Heart right ventricle (tissue), 16 donors: ENCODE measurements around the gene WNT5B. TPM values are rescaled to one million over a fixed set of nuclear protein-coding genes. Genes with fewer than 3 reads are reported as not detected.

Experiments used
- ATAC-seq, 8 donors: fragments of 200-7000 bp; cut with Tn5 transposase; one replicate each; pipeline ENCODE4 v1.9.1; 2020; ENCODE audit warnings: mild to moderate bottlenecking in 8 of 8, moderate library complexity in 8 of 8, moderate number of reproducible peaks in 1 of 8
- DNase-seq, 2 donors: peaks; one replicate each; pipeline ENCODE4 v3.0.0-alpha.2; 2020
- H3K27ac ChIP-seq, 10 donors: fragments of 200-600 bp; sonication (generic) in 2 of 10; one replicate each; pipeline versions ENCODE4 v1.5.0 to v1.8.0; 2020 to 2022; ENCODE audit warnings: mild to moderate bottlenecking in 3 of 10
- H3K27me3 ChIP-seq, 7 donors: fragments of 200-600 bp; one replicate each; pipeline ENCODE4 v1.8.0; 2021 to 2022; ENCODE audit warnings: mild to moderate bottlenecking in 2 of 7
- H3K36me3 ChIP-seq, 9 donors: fragments of 200-600 bp; sonication (generic) in 1 of 9; one replicate each; pipeline versions ENCODE4 v1.5.0 to v1.8.0; 2020 to 2022; ENCODE audit warnings: mild to moderate bottlenecking in 2 of 9
- H3K4me1 ChIP-seq, 9 donors: fragments of 200-600 bp; sonication (generic) in 1 of 9; one replicate each; pipeline versions ENCODE4 v1.5.0 to v1.8.0; 2020 to 2022; ENCODE audit warnings: mild to moderate bottlenecking in 4 of 9
- H3K4me3 ChIP-seq, 10 donors: fragments of 200-600 bp; sonication (generic) in 2 of 10; one replicate each; pipeline versions ENCODE4 v1.5.0 to v1.8.0; 2020 to 2022; ENCODE audit warnings: mild to moderate bottlenecking in 7 of 10, moderate library complexity in 2 of 10
- H3K9me3 ChIP-seq, 11 donors: fragments of 200-600 bp in 10 of 11; sonication (generic) in 2 of 11; one replicate each; pipeline versions ENCODE4 v1.5.0 to v1.8.0; 2013 to 2022; ENCODE audit warnings: mild to moderate bottlenecking in 2 of 11, control low read depth in 1 of 11, moderate library complexity in 1 of 11
- CTCF ChIP-seq, 9 donors: fragments of 200-600 bp; sonication (generic) in 2 of 9; IDR thresholded peaks; one replicate each; pipeline versions ENCODE4 v1.5.0 to v1.8.0; 2021 to 2022; ENCODE audit warnings: antibody characterized with exemption in 9 of 9, mild to moderate bottlenecking in 5 of 9, moderate library complexity in 1 of 9
- WGBS, 2 donors: extraction: QIAGEN DNeasy Blood & Tissue Kit; methylation state at CpG; one replicate each; pipeline ENCODE4 v1.1.7; 2013; ENCODE audit warnings: inconsistent platforms in 1 of 2; 5-methylcytosine and 5-hydroxymethylcytosine counted together
- intact Hi-C, 10 donors: fragments of 100-400 bp; cut with DNase I; formaldehyde crosslinking; loops; one replicate each; pipeline versions ENCODE4 v1.11.1 to v1.14.2; 2022
- polyA plus RNA-seq, 2 donors: library from polyadenylated mRNA; stranded (reverse); fragments of 200-250 nt; gene quantifications; one replicate each; pipeline ENCODE4 v1.2.3, GENCODE V29; 2013
- total RNA-seq, 10 donors: library from RNA; stranded (reverse); fragmentation: NEBNext Ultra II Directional in 3 of 10; extraction: Animal tissue kit (Norgen Biotek cat#: 25700) in 3 of 10; gene quantifications; one replicate each; pipeline versions ENCODE4 v1.2.1 to v1.2.4, GENCODE V29; 2021 to 2023
- donor health status: Arrhythmogenic right ventricular cardiomyopathy.
- donor health status: ischemic (EF 13 %, LVEDD 7.1; RV severe dilation, severe dysfunction).
- donor health status: healthy with polysubstance abuse.
- donor health status: DM: no; HTN: yes; CAD: no.
- donor health status: DM: no; HTN: no; CAD: no.
- donor health status: ischemic (EF 25% LVEDD 6.9; RV normal size, moderate dysfunction).
- donor health status: ischemic (EF 25% LVEDD 5.7; RV mildly dilated, moderate dysfunction).
- donor health status: healthy.
- donor health status: DM: yes; HTN: yes; CAD: no.
- donor health status: Ischemic cardiomyopathy.
- donor health status: ischemic (EF 35%, LVEDD 5.7; RV mildly dilated, moderate dysfunction).
- donor health status: nonischemic (EF 11% LVEDD 7.7; RV severe dilation, severe dysfunction).
- donor health status: DM: yes; HTN: yes; CAD: no.
- donor health status: PGD.
- donor health status: ischemic (EF 29% LVEDD 5.4; RV normal size, mild dysfunction).
- donor health status: nonischemic (EF 23%, LVEDD 6.1; RV moderate dilation, normal function).

WNT5B gene
- total and polyA plus RNA-seq, 12 donors, result 0.34 to 2.5 (median 1.6) TPM

GRCh38 chr12:1619159-1619558 lies 9.9 kb upstream of the WNT5B start:
- WGBS, 2 donors, result 85 to 86% methylated on average over 4 of the region's 4 CpGs
- TF ChIP-seq CTCF (IDR thresholded peaks at IDR 0.05), result no peak
- H3K27ac ChIP-seq, result peak overlapping the region in 1 of 10 donors; percentile 64
- no peak for DNase-seq
- H3K4me1 ChIP-seq, result peaks cover 0 to 48% (median 0%) of the 10 kb centered on the region in 9 donors
- intact Hi-C loops, result no loop called here
- no peaks in the 10 kb centered on the region for H3K27me3 ChIP-seq
- no peaks in the 10 kb centered on the region for H3K36me3 ChIP-seq
- H3K9me3 ChIP-seq, result no peaks in the 10 kb centered on the region
- ATAC-seq, result no peak
- H3K4me3 ChIP-seq, result no peak overlapping the region

GRCh38 chr12:1619587-1619986 lies 9.4 kb upstream of the WNT5B start:
- Histone ChIP-seq H3K27ac (peak overlapping the region in 1 of 10 donors; percentile 64), H3K4me3 (no peak overlapping the region), H3K4me1 (peaks cover 0 to 48% (median 0%) of the 10 kb centered on the region in 9 donors), H3K36me3 (no peaks in the 10 kb centered on the region), H3K9me3 (no peaks in the 10 kb centered on the region), H3K27me3 (no peaks in the 10 kb centered on the region)
- peak in 6 of 8 donors; percentile 36 to 74 (median 52) for ATAC-seq
- 58 to 66% methylated on average over 8 of the region's 8 CpGs for WGBS, 2 donors
- DNase-seq, result peak in 1 of 2 donors; percentile 53
- intact Hi-C loops, result no loop called here
- TF ChIP-seq CTCF (IDR thresholded peaks at IDR 0.05), result no peak

- no peak for DNase-seq
Observed at GRCh38 chr12:1620092-1620491, 8.9 kb upstream of the WNT5B start.

GRCh38 chr12:1622406-1622805 lies 6.6 kb upstream of the WNT5B start:
- no peaks in the 10 kb centered on the region for H3K27me3 ChIP-seq
- no peak overlapping the region for H3K4me3 ChIP-seq
- H3K9me3 ChIP-seq, result no peaks in the 10 kb centered on the region
- H3K36me3 ChIP-seq, result no peaks in the 10 kb centered on the region
- H3K27ac ChIP-seq, result no peak overlapping the region
- intact Hi-C loops, result no loop called here
- DNase-seq, result no peak
- TF ChIP-seq CTCF (IDR thresholded peaks at IDR 0.05), result no peak
- no peak for ATAC-seq
- 72 to 87% methylated on average over 3 of the region's 3 CpGs for WGBS, 2 donors
- peaks cover 0 to 32% (median 10%) of the 10 kb centered on the region in 9 donors for H3K4me1 ChIP-seq

More at GRCh38 chr12:1620092-1620491, 8.9 kb upstream of the WNT5B start:
- ATAC-seq, result no peak
- TF ChIP-seq CTCF (IDR thresholded peaks at IDR 0.05), result no peak
- Histone ChIP-seq H3K27me3 (no peaks in the 10 kb centered on the region), H3K4me1 (peaks cover 0 to 48% (median 2%) of the 10 kb centered on the region in 9 donors), H3K36me3 (no peaks in the 10 kb centered on the region), H3K9me3 (no peaks in the 10 kb centered on the region), H3K4me3 (no peak overlapping the region), H3K27ac (peak overlapping the region in 1 of 10 donors; percentile 64)
- intact Hi-C loops, result no loop called here
- 53 to 64% methylated on average over 1 of the region's 1 CpG for WGBS, 2 donors
